GM21447 (cell line): Measurements from ENCODE around the gene PSMB11.
"Not testable (repeated sequence)": the region's sequence is repeated elsewhere in the genome, so short reads cannot be mapped to it uniquely, and the experiment has no call there.

Experiments used
- ATAC-seq: cut with Tn5 transposase; IDR thresholded peaks from one replicate; pipeline ENCODE4 v1.9.1; 2021; ENCODE audit not compliant: unreplicated experiment

The PSMB11 gene

GRCh38 chr14:23042162-23042965 lies at the start of gene PSMB11:
Gene PSMB11, plus strand, starts transcription at chr14:23042212. Its CDS starts 14 bp downstream, at chr14:23042226.
- no peak for ATAC-seq

GRCh38 chr14:22993517-22993916 lies 48.5 kb upstream of the PSMB11 start:
- no peak for ATAC-seq

DNA sequence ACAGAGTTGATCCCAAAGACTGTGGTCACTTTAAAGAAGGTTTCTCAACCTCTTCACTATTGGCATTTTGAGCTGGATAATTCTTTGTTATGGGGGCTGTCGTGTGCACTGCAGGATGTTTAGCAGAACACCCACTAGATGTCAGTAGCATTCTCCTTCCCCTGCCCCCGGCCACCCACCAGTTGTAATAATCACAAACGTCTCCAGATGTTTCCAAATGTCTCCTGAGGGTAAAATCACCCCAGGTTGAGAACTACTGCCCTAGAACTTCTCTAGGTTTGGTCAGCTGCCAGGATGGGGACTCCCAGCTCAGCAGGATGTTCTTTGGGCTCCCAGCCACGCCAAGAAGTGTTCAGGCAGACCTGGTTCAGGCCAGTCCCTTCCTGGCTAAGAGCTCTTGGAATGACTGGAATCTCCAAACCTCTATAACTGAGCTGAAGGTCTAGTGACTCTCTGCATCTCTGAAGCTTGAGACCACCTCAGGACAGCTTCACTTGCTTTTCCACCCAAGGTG lies 47.2 kb upstream of the PSMB11 start:
- ATAC-seq, result no peak

DNA sequence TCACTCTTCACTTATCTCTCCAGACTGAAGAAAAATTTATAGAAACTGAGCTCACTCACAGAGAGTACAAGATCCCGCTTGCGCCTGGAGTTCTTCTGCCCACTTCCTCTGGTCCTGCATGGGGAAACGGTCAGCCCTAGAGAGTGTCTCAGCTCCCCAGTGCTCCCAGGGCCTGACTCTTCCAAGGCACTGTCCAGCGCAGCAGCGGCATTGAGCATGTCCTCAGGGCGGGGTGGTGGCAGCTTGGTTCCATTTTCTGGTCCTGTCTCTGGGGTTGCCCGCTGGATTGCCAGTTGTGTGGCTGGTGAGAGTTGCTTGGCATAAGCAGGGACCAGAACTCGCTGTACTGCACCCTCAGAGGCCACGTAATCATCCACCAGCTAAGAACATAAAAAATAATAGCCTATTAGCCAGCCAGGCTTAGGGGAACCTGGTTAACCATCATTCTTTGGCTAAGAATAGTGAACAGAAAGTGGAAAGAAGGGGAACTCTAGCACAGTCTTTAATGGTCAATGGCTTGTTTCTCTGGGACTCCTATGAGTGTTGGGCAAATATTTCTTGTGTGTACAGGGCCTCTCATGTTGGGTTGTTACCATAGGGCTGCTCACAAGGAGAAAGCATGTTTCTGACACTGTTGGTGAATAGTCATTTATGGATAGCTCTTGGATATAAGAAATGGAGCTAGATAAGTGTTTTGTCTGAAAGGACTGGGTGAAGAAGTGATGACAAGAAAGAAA lies 46.0 kb upstream of the PSMB11 start:
- no peak for ATAC-seq

- ATAC-seq, result no peak
These were observed 45.0 kb upstream of the PSMB11 start for GRCh38 chr14:22996768-22997654.

DNA sequence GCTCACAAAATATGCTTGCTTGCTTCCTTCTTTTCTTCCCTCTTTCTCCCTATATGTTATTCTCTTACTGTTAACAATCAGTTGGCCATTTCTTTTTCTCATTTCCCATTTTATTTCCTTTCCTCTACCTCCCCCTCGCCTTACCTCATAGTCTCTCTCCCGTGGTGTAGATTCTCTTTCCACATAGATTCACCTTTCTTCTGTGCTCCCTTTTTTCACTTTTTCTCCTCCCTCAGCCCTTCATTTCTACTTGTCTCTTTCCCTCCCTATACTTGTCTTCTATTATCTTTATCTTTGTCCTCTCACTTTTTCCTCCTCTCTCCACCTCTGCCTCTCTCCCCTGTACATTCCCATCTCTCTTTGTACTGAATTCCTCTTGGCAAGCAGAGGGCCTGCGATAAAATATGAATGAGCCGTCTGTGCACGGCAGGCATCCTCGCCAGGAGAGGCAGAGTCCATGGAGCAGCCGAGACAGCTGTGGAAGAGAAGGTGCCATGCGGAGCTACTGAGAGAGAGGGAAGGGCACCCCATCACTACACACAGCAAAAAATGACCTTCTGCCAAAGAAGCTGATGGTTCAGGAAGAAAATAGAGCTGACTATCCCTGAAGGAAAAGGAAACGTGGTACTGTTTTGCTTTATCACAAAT lies 44.2 kb upstream of the PSMB11 start:
- ATAC-seq, result no peak

GRCh38 chr14:22998329-22999012 lies 43.5 kb upstream of the PSMB11 start:
- ATAC-seq, result no peak

GRCh38 chr14:23000860-23001259 lies 41.2 kb upstream of the PSMB11 start:
- ATAC-seq, result no peak

DNA sequence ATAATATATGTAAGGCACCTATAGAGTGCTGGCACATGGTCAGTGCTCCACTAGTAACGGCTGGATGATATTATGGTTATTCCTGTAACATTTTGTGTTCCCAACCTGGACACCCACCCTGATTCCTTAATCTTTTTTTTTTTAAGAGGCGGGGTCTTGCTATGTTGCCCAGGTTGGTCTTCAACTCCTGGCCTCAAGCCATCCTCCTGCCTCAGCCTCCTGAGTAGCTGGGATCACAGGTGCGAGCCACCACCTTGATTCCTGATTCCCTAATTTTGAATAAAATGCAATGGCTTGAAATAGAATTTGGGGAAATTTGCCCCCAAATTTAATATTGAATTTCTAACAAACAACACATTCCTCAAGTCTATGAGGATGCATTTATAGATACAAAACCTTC lies 39.4 kb upstream of the PSMB11 start:
- no peak for ATAC-seq

- ATAC-seq, result not testable (repeated sequence)
These were observed 37.7 kb upstream of the PSMB11 start for GRCh38 chr14:23004274-23004673.

DNA sequence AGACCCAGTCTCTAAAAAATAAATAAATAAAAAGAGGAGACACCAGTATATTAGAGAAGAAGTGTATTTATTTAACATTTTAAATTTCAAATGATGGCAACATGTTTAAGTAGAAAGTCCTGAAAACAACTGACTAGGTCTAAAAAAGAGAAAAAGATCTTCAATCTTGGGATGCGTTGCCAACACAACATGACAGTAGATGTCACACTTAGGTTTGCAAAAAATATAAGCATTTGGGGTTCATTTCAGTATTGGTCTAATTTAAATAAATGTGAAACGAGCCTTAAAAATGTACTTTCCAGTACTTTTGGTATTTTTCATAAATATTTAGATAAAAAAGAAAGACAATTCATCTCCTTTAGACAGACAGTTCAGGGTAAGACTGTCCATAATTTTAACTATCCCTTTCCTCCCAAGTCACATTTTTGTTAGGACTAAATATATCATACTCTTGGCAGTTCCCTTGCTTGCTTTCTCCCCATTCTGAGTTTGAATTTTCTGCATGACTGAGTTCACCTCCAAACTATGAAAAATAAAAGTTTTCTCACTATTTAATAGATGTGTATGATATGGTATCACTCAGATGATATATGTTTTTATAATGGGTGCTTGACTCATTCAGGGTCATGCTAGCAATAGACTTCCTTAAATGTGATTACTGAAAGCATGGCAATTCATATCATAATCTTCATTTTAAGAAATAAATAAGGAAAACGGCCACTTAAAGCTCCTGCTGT lies 36.4 kb upstream of the PSMB11 start:
- ATAC-seq, result no peak

- ATAC-seq, result no peak
These were observed 35.9 kb upstream of the PSMB11 start for GRCh38 chr14:23006188-23006534.

GRCh38 chr14:23006544-23007419 lies 35.2 kb upstream of the PSMB11 start:
- ATAC-seq, result peak; percentile 97

DNA sequence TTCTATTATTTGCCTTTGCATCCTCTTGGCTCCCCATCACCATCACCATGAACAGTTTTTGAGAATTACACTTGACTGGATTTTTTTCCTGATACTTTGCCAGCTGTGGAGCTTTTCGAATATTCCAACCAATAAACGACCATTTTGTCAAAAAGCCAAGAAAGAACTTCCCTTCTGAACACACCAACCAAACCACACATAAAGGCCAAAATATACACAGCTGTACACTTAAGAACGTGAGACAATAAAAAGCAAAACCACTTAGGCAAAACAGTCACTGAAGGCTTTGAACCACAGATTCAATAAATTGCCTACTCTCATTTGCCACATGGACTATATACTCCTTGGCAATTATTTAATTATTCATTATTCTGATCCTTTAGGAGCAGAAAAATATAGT lies 33.2 kb upstream of the PSMB11 start:
- ATAC-seq, result no peak

DNA sequence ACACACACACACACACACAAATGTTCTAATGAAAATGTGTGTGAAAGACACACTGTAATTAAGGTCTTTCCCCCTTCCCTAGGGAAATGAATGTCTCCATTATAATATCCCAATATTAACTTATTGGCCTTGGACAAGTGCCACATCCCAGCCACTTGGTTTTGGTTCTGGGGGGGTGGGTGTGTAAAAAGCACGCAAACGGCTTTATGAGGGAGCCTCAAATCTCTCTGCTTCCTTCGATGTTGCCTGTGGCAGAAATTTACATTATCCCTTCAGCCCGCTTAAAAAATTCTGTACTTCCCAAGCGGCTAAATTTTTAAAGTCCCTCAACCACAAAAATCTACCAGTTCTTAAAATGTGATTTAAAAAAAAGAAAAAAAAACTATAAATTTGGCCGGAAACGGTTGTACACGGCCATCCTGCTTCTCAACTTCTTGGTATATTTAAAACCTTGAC lies 32.5 kb upstream of the PSMB11 start:
- ATAC-seq, result no peak

DNA sequence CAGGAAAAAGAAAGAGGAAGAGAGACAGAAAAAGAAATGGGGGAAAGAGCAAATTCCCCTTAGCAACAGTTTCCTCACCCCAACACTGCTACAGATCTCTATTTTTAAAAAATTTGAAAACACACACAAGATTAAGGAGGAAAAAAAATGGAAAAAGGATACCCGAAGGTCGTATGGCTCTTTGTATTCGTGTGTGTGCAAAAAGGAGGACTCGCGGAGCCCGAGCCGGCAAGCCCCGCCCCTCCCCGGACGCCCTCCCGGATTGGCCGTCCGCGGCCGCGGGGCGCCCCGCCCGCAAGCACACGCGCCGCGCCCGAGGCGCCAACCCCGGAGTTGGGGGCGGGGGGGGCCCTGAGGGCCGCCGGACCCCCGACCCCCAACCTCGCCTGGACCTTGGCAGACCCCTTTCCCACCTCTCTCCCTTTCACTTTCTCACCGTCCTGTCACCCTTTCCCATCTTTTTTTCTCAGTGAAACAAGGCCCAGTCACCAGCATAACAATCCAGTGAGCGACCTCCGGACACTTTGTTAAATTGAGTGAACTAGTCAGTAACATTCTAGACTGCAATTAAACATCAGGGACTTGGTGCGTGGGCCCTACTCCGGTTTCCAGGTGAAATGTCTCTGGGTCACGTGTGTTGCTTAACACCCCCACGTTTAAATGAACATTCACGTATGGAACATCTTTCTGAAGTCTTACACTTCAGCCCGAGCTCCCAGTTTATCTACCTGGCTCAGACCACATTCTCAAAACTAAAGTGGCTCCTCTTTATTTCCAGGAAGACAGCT lies 31.9 kb upstream of the PSMB11 start, which contains the start of gene C14orf93:
Gene C14orf93 (minus strand): TSS at position 205 of the 788 bp plus-strand sequence. CDS start 11,120 bp downstream, outside the sequence.
- no peak for ATAC-seq

GRCh38 chr14:23013054-23013748 lies 28.8 kb upstream of the PSMB11 start:
- ATAC-seq, result no peak
